GM18519 (cell line): ENCODE data around the gene MEFV.
"Not testable (repeated sequence)": the region's sequence is repeated elsewhere in the genome, so short reads cannot be mapped to it uniquely, and the experiment has no call there.

Experiments
- ATAC-seq: cut with Tn5 transposase; IDR thresholded peaks from one replicate; pipeline ENCODE4 v1.9.1; 2021; ENCODE audit warnings: mild to moderate bottlenecking, moderate library complexity; ENCODE audit not compliant: unreplicated experiment, low FRiP score

MEFV gene

DNA sequence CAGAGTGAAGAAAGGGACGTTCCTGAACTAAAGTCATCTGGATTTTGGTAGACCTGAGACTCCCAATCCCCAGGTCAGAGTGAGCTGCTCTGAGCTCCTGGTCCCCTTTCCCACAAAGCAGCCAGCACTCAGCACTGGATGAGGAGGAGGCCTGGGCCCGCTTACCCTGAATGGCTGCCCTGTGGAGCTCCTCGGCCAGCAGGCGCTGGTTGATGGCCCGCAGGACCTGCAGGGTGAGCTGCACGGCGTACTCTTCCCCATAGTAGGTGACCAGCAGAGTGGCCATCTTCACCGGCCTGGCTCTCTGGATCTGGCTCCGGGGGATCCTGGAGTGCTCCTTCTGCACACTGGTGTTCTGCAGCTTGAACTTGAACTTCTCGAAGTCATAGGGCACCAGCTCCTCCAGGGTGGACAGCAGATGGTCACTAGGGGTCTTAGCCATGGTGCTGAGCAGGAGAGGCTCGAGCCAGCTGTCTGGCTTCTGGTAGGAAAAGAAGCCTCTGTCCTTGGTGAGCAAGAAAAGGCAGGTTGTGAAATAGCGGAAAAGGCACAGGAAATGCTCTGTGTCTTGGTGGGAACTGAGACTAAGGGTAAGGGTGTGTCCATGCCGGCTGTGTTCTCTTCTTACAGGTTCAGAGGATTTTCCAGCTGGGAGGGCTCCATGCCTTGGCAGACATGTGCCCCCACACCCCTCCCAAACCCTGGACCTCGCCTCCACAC, at the start of gene MEFV:
Gene MEFV (minus strand): TSS at position 488 of the 720 bp plus-strand sequence. CDS start 46 bp downstream, at position 442.
- ATAC-seq = no peak

- ATAC-seq = no peak
Measured at GRCh38 chr16:3306078-3306477, 49.6 kb upstream of the MEFV start.

DNA sequence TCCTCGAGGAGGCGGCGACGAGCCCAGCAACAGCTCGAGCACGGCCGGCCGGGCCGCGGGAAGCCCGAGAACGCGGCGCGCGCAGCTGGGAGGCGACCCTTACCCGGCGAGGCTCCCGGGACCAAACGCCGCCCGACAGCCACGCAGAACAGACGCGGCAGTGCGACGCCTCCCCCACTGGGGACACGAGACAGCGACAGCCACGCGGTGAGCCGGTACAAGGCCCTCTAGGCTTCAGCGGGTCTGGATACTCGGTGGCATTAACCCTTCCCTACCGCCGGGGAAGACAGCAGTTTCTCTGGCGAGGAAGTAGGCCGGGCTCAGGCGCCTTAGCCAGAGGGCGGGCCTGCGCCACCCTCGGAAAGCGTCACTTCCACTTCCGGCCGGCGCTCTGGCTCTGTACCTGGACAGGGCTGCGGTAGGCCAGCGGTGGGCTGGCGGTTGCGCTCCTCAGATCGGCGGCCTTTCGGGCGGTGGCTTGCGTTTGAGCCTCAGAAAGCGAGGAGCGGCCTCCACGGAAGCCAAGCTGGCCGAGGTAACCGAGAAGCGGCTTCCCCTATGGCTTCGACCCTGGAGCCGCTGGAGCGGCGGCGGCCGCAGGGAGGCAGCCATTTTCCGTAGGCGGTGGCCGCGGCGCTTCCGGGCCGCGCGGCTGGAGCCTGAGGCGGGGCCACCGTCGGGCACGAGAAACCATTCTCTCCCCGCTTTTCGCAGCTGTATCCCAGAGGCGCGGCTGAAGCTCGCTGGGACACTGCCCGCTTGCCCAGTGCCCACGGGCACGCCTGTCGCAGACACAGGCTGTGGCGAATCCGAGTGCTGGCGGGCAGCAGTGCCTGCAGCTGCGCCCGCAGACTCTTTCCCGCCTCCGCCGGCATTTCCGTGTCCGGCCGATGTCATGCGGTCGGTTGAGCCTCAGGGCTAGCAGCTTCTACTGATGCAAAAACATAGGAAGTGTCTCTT, 49.0 kb upstream of the MEFV start, which contains the start of the genes TIGD7 and ZNF75A:
Gene TIGD7 (minus strand): TSS at position 322 of the 960 bp plus-strand sequence. CDS start 4,816 bp downstream, outside the sequence.
Gene ZNF75A (plus strand): TSS at position 389 of the 960 bp plus-strand sequence. CDS start 2,932 bp downstream, outside the sequence.
- ATAC-seq = peak; percentile 54

DNA sequence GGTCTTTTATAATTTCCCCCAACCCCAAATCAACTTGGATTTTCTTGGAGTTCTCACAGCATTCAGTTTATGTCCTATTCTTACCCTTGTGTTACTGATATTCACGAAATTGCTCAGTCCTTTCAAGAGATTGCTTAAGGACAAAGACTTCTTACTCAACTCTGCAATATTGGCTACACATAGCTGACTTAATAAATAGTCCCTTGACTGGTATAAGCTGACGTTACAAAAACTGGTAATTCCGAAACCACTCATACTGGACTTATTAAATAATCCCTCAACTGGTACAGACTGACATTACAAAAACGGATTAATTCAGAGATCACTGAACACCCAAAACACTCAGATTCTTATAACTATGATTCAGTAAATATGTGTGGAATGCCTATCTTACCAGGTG, 47.9 kb upstream of the MEFV start:
- no peak for ATAC-seq

GRCh38 chr16:3295783-3296182, 39.4 kb upstream of the MEFV start:
- no peak for ATAC-seq

GRCh38 chr16:3295209-3295608, 38.8 kb upstream of the MEFV start:
- ATAC-seq = no peak

GRCh38 chr16:3292604-3293003, 36.2 kb upstream of the MEFV start:
- no peak for ATAC-seq

- ATAC-seq = no peak
Measured at GRCh38 chr16:3289998-3290673, 33.7 kb upstream of the MEFV start.

- no peak for ATAC-seq
Measured at GRCh38 chr16:3285131-3285530, 28.7 kb upstream of the MEFV start.

- ATAC-seq = no peak
Measured at GRCh38 chr16:3283543-3284447, 27.4 kb upstream of the MEFV start.

DNA sequence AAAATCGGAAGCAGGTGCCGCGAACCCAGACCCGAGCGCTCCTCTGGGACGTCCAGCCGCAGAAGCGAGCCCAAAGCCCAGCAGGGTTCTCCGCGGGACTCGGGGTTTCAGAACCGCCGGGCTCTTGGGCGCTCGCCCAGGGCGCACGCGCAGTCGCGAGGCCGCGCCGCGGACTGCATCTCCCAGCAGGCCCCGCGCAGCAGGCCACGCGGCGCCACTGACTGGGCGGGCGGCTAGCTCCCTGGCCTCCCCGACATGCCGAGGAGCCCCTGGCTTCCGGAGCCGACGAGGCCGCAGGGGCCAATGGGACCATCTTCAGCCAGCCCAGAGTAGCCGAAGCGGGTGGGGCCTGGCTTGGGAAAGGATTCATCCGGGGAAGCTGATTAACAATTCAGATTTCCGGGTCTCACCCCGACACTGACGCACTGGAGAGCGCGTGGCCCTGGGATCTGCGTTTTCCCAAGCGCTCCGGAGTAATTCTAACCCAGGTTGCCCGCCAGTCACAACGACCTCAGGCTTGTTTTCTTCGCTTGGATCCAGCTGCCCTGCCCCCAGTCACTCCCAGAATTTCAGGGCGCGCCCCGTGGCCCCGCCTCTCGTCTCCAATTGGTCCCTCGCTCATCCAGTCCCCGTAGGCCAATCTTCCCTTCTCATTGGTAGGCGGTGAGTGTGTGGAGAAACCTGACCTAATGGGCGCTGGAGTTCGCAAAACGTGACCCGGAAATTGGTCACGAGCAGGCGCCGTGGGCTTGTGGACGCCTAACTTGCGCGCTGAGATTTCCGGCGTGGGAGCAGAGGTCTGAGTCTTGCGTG, 26.5 kb upstream of the MEFV start, which contains the start of gene ZNF263:
Gene ZNF263 (plus strand): TSS at position 762 of the 813 bp plus-strand sequence. CDS start 328 bp downstream, outside the sequence.
- peak; percentile 57 for ATAC-seq

DNA sequence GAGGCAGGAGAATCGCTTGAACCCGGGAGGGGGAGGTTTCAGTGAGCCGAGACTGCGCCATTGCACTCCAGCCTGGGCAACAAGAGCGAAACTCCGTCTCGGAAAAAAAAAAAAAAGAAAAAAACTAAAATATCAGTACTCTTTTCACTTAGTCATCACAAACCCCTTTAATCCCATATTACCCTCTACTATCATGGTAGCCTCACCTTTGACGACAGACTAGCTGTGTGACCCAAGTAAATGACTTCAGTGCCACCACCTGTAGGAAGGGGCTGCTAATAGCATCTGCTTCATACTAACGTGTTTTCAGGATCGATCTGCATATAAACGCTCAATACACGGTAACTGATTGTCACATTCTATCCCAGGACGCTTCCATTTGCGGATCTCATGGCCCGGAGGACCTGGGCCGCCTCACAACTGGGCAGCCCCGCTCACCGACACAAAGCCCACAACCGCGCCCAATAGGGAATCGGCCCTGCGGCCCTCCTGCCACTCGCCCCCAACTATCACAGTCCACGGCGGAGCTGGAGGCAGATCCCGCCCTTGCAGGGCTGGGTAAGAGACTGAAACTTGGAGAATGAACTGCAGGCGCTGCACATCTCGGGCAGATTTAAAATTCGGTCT, 25.8 kb upstream of the MEFV start:
- peak; percentile 12 for ATAC-seq

- no peak for ATAC-seq
Measured at GRCh38 chr16:3281222-3281820, 24.9 kb upstream of the MEFV start.

DNA sequence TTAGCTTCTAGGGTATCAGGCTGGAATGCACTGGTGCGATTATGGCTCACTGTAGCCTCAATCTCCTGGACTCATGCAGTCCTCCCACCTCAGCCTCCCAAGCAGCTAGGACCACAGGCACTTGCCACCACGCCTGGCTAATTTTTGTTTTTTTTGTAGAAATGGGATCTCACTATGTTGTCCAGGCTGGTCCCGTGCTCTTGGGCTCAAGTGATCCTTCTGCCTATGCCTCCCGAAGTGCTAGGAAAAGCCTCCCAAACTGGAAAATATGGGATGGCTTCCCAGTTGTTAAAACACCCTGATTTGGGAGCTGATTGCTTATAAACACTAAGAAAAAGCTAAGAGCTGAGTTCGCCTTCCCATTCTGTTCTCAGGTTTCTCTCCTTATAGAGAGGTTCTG, 20.2 kb upstream of the MEFV start:
- no peak for ATAC-seq

DNA sequence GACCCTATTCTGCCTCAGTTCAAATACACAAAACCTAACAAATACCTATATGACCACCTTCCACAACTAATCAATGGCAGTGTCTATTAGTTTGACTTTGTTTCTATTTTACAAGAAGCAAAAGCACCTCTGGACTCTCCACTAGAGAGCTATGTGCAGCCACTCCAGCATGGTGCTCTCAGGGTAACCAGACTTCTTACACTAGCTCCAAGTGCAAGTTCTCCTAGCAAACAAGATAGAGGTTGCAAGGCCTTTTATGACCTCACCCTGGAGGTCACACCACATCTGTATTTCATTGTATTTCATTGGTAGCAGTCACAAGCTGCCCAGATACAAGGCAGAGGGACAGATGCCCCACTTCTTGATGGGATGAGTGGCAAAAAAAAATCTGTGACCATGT, 18.5 kb upstream of the MEFV start:
- ATAC-seq = no peak

- ATAC-seq = no peak
Measured at GRCh38 chr16:3274490-3274889, 18.1 kb upstream of the MEFV start.

- not testable (repeated sequence) for ATAC-seq
Measured at GRCh38 chr16:3271281-3271680, 14.8 kb upstream of the MEFV start.

GRCh38 chr16:3270718-3271117, 14.3 kb upstream of the MEFV start:
- ATAC-seq = not testable (repeated sequence)
